Head of caudate nucleus (tissue), 42 donors: Measurements from ENCODE around the gene GPATCH3.
"Not testable (repeated sequence)": the region's sequence is repeated elsewhere in the genome, so short reads cannot be mapped to it uniquely, and the experiment has no call there.

Experiments used
- DNase-seq, 42 donors: peaks; one replicate each; pipeline versions ENCODE4 v3.0.0 to v3.0.0-alpha.2; 2020 to 2021; ENCODE audit warnings: mixed read lengths in 7 of 42
- intact Hi-C: fragments of 100-400 bp; cut with DNase I; formaldehyde crosslinking; loops from one replicate; pipeline ENCODE4 v1.15.0; 2022

The GPATCH3 gene

GRCh38 chr1:26900001-26900814 is at the start of gene GPATCH3:
Gene GPATCH3 (minus strand): TSS chr1:26900467. CDS start chr1:26900442, 25 bp downstream.
- intact Hi-C loops, result no loop called here

GRCh38 chr1:26949926-26950319 is 49.7 kb upstream of the GPATCH3 start:
- intact Hi-C loops, result no loop called here

More at GRCh38 chr1:26900001-26900814, at the start of gene GPATCH3:
- peak; percentile 85 to 96 (median 91) for DNase-seq

GRCh38 chr1:26949266-26949925 is 49.1 kb upstream of the GPATCH3 start:
- no peak for DNase-seq

More at GRCh38 chr1:26949926-26950319, 49.7 kb upstream of the GPATCH3 start:
- no peak for DNase-seq

GRCh38 chr1:26948725-26949057 is 48.4 kb upstream of the GPATCH3 start:
- DNase-seq, intact Hi-C loops: not testable (repeated sequence)

More at GRCh38 chr1:26949266-26949925, 49.1 kb upstream of the GPATCH3 start:
- intact Hi-C loops, result no loop called here

DNA sequence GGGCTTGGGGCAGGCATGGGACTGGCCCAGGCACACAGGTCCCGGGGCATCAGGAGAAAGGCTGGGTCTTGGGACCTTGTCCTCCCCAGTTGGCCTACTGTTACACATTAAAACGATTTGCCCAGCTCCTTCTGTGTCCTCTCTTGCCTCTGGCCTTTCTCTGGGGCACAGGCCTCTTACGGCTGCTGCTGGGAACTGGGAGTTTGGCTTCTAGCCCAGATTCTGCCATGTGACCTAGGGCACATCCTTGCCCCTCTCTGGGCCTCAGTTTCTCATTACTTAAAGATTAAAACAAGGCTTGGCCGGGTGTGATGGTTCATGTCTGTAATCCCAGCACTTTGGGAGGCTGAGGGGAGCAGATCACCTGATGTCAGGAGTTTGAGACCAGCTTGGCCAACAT is 46.0 kb upstream of the GPATCH3 start:
- intact Hi-C loops, result no loop called here
- DNase-seq, result peak in 6 of 42 donors; percentile 3 to 36 (median 16)

- DNase-seq, result no peak
- intact Hi-C loops, result no loop called here
These were observed 45.5 kb upstream of the GPATCH3 start for GRCh38 chr1:26945728-26946127.

GRCh38 chr1:26945138-26945537 is 44.9 kb upstream of the GPATCH3 start:
- DNase-seq, result no peak
- intact Hi-C loops, result no loop called here

DNA sequence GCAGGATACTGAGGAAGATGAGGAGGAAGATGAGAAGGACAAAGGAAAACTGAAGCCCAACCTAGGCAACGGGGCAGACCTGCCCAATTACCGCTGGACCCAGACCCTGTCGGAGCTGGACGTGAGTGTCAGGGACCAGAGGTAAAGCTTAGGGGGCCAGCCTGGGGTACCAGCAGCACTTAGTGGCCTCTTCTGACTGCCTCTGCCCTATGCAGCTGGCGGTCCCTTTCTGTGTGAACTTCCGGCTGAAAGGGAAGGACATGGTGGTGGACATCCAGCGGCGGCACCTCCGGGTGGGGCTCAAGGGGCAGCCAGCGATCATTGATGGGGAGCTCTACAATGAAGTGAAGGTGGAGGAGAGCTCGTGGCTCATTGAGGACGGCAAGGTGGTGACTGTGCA is 42.4 kb upstream of the GPATCH3 start:
- DNase-seq, result no peak
- intact Hi-C loops, result no loop called here

- DNase-seq, result no peak
- intact Hi-C loops, result no loop called here
These were observed 41.0 kb upstream of the GPATCH3 start for GRCh38 chr1:26941311-26941710.

DNA sequence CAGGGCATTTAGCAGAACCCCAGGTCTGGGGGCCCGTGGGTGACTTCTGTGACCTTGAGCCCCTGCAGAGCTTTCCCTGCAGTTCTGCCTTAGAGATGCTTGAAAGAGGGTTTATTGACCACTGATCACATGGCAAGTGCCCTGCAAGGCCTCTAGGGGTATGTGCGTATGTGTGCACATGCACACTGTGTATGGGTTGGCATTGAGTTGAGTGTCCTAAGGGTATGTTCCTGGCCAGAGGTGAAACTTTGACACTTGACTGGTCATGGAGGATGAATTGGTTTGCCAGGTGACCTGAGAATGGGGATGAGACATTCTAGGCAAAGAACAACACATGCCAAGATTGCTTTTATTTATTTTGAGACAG is 38.4 kb upstream of the GPATCH3 start:
- intact Hi-C loops, result no loop called here
- DNase-seq, result no peak

DNA sequence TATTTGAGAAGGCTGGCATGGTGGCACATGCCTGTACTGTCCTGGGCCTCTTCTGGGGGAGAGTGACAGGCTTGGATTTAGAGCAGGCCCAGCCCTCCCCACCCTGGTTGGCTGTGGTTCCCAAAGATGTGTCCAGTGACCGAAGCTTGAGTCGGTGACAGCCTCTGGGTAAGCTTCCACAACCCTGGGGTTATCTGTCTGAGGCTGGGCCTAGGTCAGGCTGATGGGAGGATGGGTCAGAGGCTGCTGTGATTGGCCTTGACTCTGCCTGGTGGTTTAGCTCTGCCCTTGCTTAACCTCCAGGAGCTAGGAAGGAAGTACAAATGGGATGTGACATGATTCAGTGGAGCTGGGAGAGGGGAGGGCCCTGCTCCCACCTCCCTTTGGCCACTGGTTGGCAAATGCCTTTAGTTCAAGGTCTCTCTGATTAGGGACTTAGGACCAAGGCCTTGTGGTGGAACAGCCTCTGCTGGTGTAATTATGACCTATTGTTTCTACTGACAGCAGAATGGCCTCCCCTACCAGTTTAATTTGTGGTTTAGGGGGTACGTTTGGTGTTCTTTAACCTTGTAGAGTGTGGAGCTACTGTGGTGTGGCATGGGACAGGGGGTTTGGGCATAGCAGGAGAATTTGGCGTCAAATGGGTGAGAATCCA is 37.9 kb upstream of the GPATCH3 start:
- DNase-seq, result no peak
- intact Hi-C loops, result no loop called here

DNA sequence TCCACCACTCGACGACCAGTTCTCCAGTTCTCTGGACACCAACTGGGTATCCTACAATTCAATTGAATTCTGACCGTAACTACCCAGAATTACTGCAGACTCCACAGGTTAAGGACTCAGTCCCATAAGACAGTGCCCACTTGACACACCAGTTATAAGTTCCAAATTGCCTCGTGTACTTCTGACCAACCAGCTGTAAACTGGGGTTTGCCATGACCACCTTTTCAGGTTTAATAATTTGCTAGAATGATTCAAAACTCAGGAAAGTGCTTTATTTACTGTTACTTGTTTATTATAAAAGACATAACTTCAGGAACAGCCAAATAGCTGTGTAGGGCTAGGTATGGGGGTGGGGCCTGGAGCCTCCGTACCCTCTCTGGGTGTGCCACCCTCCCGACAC is 36.6 kb upstream of the GPATCH3 start:
- intact Hi-C loops, result no loop called here
- no peak for DNase-seq

DNA sequence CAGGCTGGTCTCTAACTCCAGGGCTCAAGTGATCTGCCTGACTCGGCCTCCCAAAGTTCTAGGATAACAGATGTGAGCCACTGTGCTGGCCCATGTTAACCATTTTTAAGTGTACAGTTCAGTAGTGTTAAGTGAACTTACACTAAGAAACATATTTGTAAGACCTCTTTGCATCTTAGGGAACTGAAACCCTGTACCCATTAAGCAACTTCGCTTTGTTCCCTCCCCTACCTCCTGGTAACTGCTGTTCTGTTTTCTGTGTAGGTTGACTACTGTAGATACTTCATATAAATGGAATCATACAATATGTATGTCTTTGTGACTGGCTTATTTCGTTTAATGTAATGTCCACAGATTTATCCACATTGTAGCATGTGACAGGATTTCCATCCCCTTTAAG is 32.3 kb upstream of the GPATCH3 start:
- no peak for DNase-seq

DNA sequence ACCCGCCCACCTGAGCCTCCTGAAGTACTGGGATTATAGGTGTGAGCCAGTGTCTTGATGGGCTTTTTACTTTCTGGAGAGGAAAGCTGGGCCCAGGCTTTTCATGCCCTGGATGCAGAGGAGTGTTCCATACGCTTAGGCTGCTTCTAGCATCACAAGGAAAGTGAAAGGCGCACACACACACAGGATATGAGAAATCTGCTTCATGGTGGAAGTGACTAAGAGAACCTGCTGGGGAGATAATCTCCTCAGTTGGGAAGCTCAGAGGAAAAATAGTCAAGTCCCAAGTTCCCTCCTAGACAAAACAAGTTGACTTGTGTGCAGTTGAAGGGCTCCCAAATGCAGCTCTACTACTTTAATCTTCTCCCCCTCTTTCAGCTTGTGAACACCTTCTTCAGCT is 23.4 kb upstream of the GPATCH3 start:
- no peak for DNase-seq
- intact Hi-C loops, result no loop called here

More for the DNA sequence above, 32.3 kb upstream of the GPATCH3 start:
- intact Hi-C loops, result no loop called here

DNA sequence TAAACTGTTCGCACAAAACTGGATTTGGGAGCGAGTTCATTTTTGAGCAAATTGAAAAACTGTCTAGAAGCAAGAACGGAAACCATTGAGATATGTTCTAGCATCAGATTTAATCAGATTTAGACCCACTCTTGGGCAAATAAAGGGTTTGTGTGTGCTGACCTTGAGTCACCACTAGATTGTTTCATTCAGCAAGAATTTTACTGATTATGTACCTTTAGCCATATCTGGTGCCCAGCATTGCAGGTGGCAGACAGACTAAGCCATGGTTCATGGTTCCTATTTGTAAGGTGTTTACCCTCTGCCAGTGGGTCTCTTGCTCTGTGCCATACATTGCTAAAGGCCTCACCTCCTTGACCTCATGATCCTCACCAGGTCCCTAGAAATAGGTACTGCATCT is 22.6 kb upstream of the GPATCH3 start:
- intact Hi-C loops, result no loop called here
- DNase-seq, result no peak

DNA sequence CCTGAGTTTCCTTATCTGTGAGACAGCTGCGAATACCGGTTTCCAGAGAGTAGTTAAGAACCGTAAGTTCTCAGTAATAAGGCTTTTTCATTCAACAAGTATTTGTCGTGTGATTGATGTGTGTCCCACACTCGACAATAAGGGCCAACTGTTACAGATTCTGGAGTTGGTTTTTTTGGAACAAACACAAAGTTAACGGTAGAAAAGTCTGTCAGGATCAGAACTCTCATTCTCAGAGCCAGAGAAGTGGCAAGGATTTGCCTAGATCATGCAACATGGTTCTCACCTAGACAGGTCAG is 22.1 kb upstream of the GPATCH3 start:
- intact Hi-C loops, result no loop called here
- DNase-seq, result no peak

DNA sequence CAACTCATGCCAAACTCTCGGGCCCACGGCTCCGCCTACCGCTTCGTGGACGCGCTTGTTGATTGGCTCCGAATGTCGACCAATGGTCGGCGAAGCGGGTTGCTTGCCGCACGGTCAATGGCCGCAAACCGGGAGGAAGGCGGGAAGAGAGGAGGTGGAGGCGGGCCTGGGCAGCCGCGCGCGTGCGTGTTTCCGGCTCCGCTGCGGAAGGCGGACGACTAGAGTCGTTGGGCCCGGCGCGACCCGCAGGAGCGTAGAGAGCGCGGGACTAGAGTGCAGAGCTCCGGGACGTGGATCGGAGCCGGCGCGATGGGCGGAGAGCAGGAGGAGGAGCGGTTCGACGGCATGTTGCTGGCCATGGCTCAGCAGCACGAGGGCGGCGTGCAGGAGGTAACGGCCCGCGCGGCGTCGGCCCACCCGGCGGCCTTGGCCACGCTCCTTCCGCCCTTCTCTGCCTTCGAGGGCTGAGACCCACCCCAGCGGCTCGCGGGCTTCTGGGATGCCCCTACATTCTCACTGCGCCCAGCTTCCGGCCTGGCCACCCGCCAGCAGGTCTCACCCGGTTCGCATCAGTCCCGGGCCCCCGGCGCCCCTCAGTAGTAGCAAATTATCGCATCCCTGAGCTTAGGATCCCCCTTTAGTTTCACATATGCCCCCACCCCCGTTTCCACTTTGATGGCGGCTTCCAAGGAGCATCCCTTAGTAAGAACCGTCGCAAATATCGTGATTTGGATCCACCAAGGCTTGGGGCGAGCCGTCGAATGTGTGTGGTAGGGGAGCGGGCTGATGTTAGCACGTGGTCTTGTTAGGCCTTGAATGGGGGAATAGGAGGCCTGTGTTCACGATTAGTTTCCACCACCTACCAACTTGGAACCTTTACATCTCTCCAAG is 21.5 kb upstream of the GPATCH3 start, which contains the start of gene NUDC:
NUDC (plus strand) TSS at position 204 of the 891 bp plus-strand sequence; CDS start at position 310, 106 bp downstream.
- intact Hi-C loops, result no loop called here

DNA sequence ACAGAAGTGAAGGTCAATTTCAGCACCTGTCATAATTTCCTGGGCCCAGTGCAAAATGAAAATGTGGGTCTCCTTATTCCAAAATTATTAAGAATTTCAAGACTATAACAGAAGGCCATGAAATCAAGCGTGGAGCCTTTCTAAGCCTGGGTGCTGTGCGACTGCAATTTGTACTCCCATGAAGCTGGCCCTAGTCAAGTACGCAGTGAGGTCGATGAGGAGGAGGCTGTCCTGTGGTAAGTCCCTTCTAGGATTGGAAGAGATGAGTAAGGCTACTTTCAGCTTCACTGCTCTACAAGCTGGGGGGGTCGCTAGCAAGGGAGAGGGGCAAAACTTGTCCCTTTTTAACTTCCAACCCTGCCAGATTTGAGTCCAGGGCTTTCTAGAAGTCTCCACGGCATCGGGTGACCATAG is 20.9 kb upstream of the GPATCH3 start:
- intact Hi-C loops, result no loop called here
- DNase-seq, result no peak

More for the DNA sequence above, 21.5 kb upstream of the GPATCH3 start, which contains the start of gene NUDC:
- DNase-seq, result peak; percentile 96 to 99 (median 99)

DNA sequence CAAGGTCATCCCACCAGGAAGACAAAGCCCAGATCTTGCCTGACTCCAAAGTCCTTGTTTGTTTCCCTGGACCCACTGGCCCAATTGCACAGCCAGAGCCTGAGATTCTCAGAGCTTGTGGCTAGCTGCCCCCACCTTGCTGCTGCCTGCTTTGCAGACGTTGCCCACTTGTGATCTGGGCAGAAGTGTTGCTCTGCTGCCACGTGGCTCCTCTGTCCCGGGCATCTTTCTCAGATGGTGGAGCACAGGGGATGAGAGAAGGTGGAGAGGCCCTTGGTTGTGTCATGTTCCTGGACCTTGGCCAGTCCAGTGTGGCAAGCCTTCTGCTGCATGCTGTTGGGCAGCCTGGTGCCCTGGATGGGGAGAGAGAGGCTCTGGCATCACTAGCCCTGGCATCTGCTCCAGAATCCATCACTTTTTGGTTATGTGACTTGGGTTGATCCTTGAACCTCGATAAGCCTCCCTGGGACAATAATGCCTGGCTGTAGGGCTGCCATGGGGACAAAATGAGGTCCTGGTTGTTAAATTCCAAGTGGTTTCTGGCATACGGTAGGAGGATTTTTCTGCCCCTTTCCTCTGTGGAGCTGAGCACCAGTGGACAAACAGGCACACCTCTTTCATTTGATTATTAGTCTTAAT is 15.1 kb upstream of the GPATCH3 start:
- intact Hi-C loops, result no loop called here
- no peak for DNase-seq
